ENCODE data around the gene NANOS3. TPM values are rescaled to one million over a fixed set of nuclear protein-coding genes. Genes with fewer than 3 reads are reported as not detected.

The NANOS3 gene
- total and polyA plus RNA-seq, 2 of the 13 experiments (the other 11 are each of a cell fraction or from before 2014, with no cell fraction given): 0.21 TPM; not detected in 1

GRCh38 chr19:13847407-13848339 lies 29.3 kb upstream of the NANOS3 start (continued):
- TF ChIP-seq PATZ1 (CRISPR knock-in tag; IDR thresholded peaks at IDR 0.05) (peak; percentile 90), ZFX (CRISPR knock-in tag; IDR thresholded peaks at IDR 0.05; ENCODE audit: low read depth) (no peak; the same call in 1 of the 2 replicates), ISL2 (CRISPR knock-in tag; IDR thresholded peaks at IDR 0.05) (no peak), SNAPC5 (CRISPR knock-in tag; IDR thresholded peaks at IDR 0.05; ENCODE audit: borderline replicate concordance) (no peak), NCOA2 (CRISPR knock-in tag; IDR thresholded peaks at IDR 0.05) (no peak), EHMT2 (IDR thresholded peaks at IDR 0.05; ENCODE audit: borderline replicate concordance, low read depth, low read length) (no peak), ISX (CRISPR knock-in tag; conservative IDR thresholded peaks at IDR 0.05) (no peak), SRY (CRISPR knock-in tag; IDR thresholded peaks at IDR 0.05) (no peak)
- TF ChIP-seq, protein P1, sequence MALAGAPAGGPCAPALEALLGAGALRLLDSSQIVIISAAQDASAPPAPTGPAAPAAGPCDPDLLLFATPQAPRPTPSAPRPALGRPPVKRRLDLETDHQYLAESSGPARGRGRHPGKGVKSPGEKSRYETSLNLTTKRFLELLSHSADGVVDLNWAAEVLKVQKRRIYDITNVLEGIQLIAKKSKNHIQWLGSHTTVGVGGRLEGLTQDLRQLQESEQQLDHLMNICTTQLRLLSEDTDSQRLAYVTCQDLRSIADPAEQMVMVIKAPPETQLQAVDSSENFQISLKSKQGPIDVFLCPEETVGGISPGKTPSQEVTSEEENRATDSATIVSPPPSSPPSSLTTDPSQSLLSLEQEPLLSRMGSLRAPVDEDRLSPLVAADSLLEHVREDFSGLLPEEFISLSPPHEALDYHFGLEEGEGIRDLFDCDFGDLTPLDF (CRISPR knock-in tag; IDR thresholded peaks at IDR 0.05): no peak
- TF ChIP-seq, protein P2, sequence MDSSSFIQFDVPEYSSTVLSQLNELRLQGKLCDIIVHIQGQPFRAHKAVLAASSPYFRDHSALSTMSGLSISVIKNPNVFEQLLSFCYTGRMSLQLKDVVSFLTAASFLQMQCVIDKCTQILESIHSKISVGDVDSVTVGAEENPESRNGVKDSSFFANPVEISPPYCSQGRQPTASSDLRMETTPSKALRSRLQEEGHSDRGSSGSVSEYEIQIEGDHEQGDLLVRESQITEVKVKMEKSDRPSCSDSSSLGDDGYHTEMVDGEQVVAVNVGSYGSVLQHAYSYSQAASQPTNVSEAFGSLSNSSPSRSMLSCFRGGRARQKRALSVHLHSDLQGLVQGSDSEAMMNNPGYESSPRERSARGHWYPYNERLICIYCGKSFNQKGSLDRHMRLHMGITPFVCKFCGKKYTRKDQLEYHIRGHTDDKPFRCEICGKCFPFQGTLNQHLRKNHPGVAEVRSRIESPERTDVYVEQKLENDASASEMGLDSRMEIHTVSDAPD (CRISPR knock-in tag; IDR thresholded peaks at IDR 0.05): no peak
- TF ChIP-seq, protein P3, sequence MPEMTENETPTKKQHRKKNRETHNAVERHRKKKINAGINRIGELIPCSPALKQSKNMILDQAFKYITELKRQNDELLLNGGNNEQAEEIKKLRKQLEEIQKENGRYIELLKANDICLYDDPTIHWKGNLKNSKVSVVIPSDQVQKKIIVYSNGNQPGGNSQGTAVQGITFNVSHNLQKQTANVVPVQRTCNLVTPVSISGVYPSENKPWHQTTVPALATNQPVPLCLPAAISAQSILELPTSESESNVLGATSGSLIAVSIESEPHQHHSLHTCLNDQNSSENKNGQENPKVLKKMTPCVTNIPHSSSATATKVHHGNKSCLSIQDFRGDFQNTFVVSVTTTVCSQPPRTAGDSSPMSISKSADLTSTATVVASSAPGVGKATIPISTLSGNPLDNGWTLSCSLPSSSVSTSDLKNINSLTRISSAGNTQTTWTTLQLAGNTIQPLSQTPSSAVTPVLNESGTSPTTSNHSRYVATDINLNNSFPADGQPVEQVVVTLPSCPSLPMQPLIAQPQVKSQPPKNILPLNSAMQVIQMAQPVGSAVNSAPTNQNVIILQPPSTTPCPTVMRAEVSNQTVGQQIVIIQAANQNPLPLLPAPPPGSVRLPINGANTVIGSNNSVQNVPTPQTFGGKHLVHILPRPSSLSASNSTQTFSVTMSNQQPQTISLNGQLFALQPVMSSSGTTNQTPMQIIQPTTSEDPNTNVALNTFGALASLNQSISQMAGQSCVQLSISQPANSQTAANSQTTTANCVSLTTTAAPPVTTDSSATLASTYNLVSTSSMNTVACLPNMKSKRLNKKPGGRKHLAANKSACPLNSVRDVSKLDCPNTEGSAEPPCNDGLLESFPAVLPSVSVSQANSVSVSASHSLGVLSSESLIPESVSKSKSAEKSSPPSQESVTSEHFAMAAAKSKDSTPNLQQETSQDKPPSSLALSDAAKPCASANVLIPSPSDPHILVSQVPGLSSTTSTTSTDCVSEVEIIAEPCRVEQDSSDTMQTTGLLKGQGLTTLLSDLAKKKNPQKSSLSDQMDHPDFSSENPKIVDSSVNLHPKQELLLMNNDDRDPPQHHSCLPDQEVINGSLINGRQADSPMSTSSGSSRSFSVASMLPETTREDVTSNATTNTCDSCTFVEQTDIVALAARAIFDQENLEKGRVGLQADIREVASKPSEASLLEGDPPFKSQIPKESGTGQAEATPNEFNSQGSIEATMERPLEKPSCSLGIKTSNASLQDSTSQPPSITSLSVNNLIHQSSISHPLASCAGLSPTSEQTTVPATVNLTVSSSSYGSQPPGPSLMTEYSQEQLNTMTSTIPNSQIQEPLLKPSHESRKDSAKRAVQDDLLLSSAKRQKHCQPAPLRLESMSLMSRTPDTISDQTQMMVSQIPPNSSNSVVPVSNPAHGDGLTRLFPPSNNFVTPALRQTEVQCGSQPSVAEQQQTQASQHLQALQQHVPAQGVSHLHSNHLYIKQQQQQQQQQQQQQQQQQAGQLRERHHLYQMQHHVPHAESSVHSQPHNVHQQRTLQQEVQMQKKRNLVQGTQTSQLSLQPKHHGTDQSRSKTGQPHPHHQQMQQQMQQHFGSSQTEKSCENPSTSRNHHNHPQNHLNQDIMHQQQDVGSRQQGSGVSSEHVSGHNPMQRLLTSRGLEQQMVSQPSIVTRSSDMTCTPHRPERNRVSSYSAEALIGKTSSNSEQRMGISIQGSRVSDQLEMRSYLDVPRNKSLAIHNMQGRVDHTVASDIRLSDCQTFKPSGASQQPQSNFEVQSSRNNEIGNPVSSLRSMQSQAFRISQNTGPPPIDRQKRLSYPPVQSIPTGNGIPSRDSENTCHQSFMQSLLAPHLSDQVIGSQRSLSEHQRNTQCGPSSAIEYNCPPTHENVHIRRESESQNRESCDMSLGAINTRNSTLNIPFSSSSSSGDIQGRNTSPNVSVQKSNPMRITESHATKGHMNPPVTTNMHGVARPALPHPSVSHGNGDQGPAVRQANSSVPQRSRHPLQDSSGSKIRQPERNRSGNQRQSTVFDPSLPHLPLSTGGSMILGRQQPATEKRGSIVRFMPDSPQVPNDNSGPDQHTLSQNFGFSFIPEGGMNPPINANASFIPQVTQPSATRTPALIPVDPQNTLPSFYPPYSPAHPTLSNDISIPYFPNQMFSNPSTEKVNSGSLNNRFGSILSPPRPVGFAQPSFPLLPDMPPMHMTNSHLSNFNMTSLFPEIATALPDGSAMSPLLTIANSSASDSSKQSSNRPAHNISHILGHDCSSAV (CRISPR knock-in tag; IDR thresholded peaks at IDR 0.05; ENCODE audit: borderline replicate concordance): no peak

Measured in HepG2 (cell line).